HAP-1 (cell line): ENCODE data around the gene FGF19.

ENCODE experiments used
- DNase-seq, 2 experiments: peaks; one replicate each; pipeline ENCODE4 v3.0.0-alpha.2; 2016 to 2020; ENCODE audit warnings: low spot score in 2 of 2
- H3K27me3 ChIP-seq: fragments of 250-450 bp; sonication (Bioruptor Pico); 2 replicates; pipeline ENCODE4 v1.5.1; 2020; ENCODE audit warnings: low read depth, mild to moderate bottlenecking, moderate library complexity
- H3K36me3 ChIP-seq: fragments of 250-450 bp; sonication (Bioruptor Pico); replicated peaks from 2 replicates; pipeline ENCODE4 v1.5.1; 2020; ENCODE audit warnings: mild to moderate bottlenecking
- H3K4me1 ChIP-seq: fragments of 250-450 bp; sonication (Bioruptor Pico); 2 replicates; pipeline ENCODE4 v1.5.1; 2020; ENCODE audit warnings: mild to moderate bottlenecking
- H3K4me3 ChIP-seq: fragments of 250-450 bp; sonication (Bioruptor Pico); 2 replicates; pipeline ENCODE4 v1.5.1; 2020; ENCODE audit warnings: mild to moderate bottlenecking, moderate library complexity
- H3K9me3 ChIP-seq: fragments of 250-450 bp; sonication (Bioruptor Pico); 2 replicates; pipeline ENCODE4 v1.5.1; 2020; ENCODE audit warnings: mild to moderate bottlenecking, moderate library complexity
- in situ Hi-C: fragments of 300-500 bp; cut with MboI; formaldehyde crosslinking; loops from 3 replicates; pipeline ENCODE4 v1.14.3; 2020; ENCODE audit warnings: low sequenced_read_pairs, inconsistent platforms, mixed read lengths

FGF19 gene, protein sequence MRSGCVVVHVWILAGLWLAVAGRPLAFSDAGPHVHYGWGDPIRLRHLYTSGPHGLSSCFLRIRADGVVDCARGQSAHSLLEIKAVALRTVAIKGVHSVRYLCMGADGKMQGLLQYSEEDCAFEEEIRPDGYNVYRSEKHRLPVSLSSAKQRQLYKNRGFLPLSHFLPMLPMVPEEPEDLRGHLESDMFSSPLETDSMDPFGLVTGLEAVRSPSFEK

DNA sequence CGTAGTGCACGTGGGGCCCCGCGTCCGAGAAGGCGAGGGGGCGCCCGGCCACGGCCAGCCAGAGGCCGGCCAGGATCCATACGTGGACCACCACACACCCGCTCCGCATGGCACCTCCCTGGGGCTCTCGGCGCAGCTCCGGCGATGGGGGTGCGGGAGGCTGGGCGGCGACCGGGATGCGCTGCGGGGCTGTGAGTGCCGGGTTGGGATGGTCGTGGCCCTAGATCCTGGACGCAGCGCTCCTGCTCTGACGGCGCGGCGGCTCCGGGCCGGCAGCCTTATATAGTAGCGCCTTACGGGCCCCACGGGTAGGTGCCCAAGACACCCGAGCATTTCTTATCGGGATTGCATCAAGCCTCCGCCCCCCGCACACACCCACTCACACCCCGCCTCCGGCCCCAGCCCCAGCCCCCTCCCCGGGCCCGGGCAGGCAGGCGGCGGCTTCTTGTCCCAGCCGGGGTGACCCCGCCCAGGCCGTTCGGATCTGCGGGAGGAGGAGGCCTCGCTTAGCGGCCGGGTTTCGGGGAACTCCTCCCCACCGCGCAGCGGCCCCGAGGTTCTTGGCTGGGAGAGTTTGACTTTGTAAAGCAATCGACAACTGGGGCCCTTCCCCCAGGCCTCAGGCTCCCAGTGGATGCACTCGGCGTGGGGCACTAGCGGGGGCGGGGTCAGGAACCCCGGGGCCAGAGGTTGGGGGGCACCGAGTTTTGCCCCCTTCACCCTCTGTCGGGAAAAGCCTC is at the start of gene FGF19:
Gene FGF19, minus strand, starts transcription at position 255 of the 740 bp plus-strand sequence. Its CDS starts 146 bp downstream, at position 109.
- Histone ChIP-seq H3K4me1 (peaks cover 12% of the 10 kb centered on the region), H3K36me3 (no peaks in the 10 kb centered on the region), H3K4me3 (peak within 1 kb of the TSS; percentile 31), H3K9me3 (no peaks in the 10 kb centered on the region), H3K27me3 (no peaks in the 10 kb centered on the region)
- DNase-seq, result peak; percentile 14 to 74
- in situ Hi-C loops, result no loop called here

DNA sequence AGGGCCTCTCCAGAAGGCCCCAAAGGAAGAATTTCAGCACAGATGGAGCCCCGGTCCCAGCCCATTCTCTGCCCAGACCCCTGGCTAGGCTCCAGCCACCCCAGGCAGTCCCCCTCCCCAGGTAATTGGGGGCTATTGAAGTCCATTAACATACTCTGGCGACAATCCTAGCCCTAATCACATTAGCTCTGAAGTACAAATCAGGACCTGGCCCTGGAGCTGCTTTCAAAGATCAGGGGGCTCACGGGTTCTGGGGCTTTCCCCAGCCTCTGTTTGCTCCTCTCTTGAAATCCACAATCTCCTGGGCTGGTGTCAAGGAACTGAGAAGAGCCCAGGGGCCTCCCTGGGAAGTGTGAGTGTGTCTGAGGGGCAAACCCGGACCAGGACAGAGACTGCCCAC is 49.1 kb upstream of the FGF19 start:
- in situ Hi-C loops, result no loop called here
- DNase-seq, result no peak
- Histone ChIP-seq H3K9me3 (no peaks in the 10 kb centered on the region), H3K27me3 (no peaks in the 10 kb centered on the region), H3K4me3 (no peak overlapping the region), H3K36me3 (no peaks in the 10 kb centered on the region), H3K4me1 (no peaks in the 10 kb centered on the region; the same call in 1 of the 2 replicates)

DNA sequence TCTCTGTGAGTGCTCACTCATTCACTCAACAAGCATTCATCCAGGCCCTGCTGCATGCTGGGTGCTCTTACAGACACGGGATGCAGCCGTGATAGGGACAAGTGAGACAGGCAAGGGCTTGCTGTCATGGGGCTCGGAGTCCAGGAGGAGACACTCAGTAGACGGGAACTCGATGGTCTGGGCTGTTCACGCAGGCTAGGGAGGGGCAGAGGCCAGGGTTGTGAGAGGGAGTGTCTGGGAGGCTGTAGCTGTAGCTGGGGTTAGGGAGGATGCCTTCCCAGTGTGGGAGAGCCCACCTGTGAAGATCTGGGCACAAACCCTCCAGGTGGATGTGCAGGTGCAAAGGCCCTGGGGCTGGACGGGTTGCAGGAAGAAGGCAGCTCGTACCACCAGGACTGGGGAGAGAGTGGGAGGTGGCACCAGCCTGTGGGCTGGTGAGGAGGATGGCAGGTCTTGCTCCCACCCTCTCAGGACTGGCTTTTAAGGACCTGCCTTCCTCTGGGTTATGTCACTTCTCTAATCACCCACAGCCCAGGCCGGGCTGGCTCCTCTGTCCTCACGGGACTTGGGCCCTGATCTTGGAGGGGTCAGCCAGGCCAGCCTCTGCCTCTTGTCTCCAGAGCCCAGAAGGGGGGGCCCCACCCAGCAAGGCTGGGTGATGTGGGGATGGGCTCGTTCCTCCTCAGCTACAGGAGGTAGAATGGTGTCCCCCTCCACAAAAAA is 47.2 kb upstream of the FGF19 start:
- Histone ChIP-seq H3K36me3 (no peaks in the 10 kb centered on the region), H3K9me3 (no peaks in the 10 kb centered on the region), H3K4me1 (no peaks in the 10 kb centered on the region; the same call in 1 of the 2 replicates), H3K27me3 (no peaks in the 10 kb centered on the region), H3K4me3 (no peak overlapping the region)
- no peak for DNase-seq
- in situ Hi-C loops, result no loop called here

DNA sequence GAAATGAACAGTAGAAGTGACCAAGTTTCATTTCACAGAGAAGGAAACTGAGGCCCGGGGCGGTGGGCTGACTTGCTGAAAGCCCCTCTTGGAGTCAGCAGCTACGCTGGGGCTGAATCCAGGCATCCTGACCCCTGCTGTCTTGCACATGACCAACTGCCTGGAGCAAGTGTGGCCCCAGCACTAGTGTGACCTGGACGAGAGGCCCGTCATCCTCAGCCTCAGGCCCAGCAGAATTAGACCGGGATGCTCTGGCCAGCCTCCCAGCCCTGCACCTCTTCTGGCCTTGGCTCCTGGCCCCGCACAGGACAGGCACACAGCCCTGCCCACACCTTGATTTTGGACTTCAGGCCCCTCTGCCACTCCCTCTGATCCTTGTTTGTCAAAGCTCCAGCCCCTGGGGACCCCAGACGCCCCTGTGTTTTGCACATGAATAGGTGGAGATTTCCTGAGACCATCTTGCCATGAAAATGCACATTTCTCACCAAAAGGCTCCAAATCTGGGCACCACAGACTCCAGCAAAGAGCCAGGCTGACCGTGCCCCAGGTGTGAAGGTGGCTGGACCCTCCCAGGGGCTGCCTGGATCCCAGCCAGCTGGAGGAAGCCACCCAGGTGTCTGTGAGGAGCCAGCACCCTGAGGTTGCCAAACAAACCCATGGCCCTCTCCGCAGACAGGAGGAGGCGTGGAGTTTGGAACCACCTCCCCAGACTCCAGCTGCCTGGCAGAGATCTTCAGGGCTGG is 46.5 kb upstream of the FGF19 start:
- H3K27me3 ChIP-seq, result no peaks in the 10 kb centered on the region
- H3K36me3 ChIP-seq, result no peaks in the 10 kb centered on the region
- H3K4me3 ChIP-seq, result no peak overlapping the region
- in situ Hi-C loops, result no loop called here
- peak in 1 of 2 experiments; percentile 19 for DNase-seq
- no peaks in the 10 kb centered on the region; the same call in 1 of the 2 replicates for H3K4me1 ChIP-seq
- no peaks in the 10 kb centered on the region for H3K9me3 ChIP-seq

DNA sequence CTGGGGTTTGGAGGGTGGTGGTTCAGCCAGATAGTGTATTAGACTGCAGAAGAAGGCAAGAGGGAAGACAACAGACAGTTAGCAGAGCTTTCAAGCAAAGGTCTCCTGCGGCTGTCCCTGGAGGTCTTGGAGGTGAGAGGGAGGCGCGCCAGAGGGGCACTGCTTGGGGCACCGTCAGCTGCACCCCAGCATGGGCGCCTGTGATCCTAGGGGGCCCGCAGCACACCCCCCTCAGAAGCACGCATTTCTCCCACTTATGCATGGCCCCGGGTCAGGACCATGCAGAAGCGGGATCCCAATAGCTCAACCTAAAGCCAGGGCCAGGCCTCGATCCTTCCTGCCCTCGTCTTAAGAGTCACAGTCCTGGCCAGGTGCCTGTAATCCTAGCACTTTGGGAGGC is 44.8 kb upstream of the FGF19 start:
- Histone ChIP-seq H3K9me3 (no peaks in the 10 kb centered on the region), H3K4me3 (no peak overlapping the region), H3K4me1 (no peaks in the 10 kb centered on the region; the same call in 1 of the 2 replicates), H3K27me3 (no peaks in the 10 kb centered on the region), H3K36me3 (no peaks in the 10 kb centered on the region)
- in situ Hi-C loops, result no loop called here
- no peak for DNase-seq

DNA sequence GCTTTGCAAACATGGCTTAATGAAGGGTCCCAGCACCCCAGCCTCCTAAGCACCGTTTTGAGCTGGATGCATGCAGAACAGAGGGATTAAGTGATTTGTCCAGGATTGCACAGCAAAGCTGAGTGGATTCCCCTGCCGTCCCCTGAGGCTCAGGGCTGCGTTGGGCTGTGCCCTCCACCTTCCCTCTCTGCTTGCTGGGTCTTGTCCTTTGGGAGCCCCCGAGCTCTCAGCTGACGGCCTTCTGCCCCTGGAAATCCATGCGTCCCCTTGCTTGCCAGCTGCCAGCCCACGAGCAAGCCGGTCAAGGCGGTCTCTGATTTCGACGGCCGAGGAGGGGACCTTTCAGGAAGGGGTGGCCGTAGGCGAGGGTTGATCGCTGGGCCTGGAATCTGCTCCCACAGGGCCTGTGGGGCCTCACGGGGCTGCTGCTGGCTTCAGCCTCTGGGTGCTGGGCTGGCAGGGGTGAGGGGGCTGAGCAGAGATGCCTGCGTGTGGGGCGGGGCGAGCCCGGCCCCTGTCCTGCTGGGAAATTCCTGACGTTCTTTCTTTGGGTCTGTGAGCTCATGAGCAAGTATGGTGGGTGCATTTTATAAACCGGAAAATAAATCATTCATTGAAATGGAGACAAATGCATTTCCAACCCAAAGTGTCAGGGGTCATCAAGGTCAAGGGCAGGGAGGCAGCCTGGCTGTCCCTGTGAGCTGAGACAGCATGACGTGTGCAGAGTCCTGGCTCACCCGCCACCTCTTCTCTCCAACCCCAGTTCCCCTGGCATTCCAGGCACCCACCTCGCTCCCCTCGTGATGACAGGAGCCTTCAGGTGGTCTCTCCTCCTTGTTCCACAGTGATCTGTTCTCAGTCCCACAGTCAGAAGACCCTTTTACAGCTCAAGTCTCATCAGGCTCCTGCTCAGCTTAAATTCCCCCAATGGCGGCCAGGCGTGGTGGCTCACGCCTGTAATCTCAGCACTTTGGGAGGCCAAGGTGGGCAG is 43.2 kb upstream of the FGF19 start:
- DNase-seq, result no peak
- Histone ChIP-seq H3K9me3 (no peaks in the 10 kb centered on the region), H3K4me3 (no peak overlapping the region), H3K27me3 (no peaks in the 10 kb centered on the region), H3K36me3 (no peaks in the 10 kb centered on the region), H3K4me1 (no peaks in the 10 kb centered on the region; the same call in 1 of the 2 replicates)
- in situ Hi-C loops, result no loop called here

DNA sequence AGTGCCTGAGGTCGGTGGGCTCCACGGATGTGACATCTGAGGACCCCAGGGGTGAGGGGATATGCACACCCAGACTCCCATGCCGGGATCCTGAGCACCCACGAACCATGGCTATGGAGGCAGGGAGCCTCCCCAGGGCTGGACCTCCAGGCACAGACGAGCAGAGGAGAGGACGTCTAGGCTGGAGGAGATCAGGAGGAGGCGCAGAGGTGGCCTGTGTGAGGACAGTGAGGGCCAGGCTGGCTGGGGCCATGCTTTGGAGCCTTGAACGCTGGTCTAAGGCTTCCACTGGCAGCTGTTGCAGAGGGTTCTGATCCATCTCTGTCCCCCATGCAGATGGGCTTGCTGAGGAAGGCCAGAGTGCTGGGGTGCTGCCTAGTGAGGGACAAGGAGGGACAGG is 42.3 kb upstream of the FGF19 start:
- H3K36me3 ChIP-seq, result no peaks in the 10 kb centered on the region
- no peaks in the 10 kb centered on the region for H3K27me3 ChIP-seq
- in situ Hi-C loops, result no loop called here
- H3K4me3 ChIP-seq, result no peak overlapping the region
- H3K9me3 ChIP-seq, result no peaks in the 10 kb centered on the region
- no peak for DNase-seq
- no peaks in the 10 kb centered on the region; the same call in 1 of the 2 replicates for H3K4me1 ChIP-seq

DNA sequence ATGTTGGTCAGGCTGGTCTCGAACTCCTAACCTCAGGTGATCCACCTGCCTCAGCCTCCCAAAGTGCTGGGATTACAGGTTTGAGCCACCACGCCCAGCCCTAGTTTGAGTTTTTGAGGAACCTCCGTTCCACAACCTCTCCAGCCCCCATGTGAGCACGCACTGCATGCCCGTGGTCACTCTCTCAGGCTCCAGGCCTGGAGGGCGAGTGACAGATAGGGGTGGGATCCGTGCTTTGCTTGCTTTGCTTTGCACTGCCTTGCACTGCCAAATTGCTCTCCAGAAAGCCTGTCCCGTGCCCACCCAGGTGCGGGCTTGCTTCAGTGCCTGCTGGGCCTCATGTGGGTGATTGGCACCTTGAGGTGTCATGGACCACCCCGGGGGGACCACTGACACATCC is 41.4 kb upstream of the FGF19 start:
- DNase-seq, result no peak
- H3K27me3 ChIP-seq, result no peaks in the 10 kb centered on the region
- no peaks in the 10 kb centered on the region for H3K36me3 ChIP-seq
- no peak overlapping the region for H3K4me3 ChIP-seq
- H3K4me1 ChIP-seq, result no peaks in the 10 kb centered on the region; the same call in 1 of the 2 replicates
- in situ Hi-C loops, result no loop called here
- no peaks in the 10 kb centered on the region for H3K9me3 ChIP-seq

DNA sequence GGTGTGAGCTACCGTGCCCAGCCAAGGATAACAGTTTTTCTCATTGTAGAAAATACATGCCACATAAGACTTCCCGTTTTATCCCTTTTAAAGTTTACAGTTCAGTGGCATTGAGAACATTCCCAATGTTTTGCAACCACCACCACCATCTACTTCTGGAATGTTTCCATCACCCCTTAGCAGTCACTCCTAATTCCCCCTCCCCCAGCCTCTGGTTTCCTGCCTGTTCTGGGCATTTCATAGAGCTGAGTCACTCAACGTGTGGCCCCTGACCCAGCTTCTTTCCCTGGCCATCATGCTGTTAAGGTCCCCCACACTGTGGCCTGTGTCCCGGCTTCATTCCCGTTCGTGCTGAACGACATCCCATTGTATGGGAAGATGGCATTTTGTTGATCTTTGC is 40.6 kb upstream of the FGF19 start:
- in situ Hi-C loops, result no loop called here

DNA sequence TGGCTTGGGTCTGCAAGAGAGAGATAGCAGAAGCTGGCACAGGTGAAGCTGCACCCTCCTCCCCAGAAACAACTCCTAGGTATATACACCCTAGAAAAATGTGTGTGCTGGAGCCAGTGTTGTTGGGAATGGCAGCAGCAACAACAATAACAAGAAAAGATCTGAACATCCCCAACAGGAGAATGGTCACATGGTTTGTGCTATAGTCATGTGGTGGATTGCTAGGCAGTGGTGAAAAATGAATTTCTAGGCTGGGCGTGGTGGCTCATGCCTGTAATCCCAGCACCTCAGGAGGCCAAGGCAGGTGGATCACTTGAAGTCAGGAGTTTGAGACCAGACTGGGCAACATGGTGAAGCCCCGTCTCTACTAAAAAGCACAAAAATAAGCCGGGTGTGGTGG is 31.0 kb upstream of the FGF19 start:
- no peaks in the 10 kb centered on the region; the same call in 1 of the 2 replicates for H3K9me3 ChIP-seq
- no peak for DNase-seq
- in situ Hi-C loops, result no loop called here
- H3K4me3 ChIP-seq, result no peak overlapping the region
- H3K36me3 ChIP-seq, result no peaks in the 10 kb centered on the region
- no peaks in the 10 kb centered on the region for H3K27me3 ChIP-seq
- H3K4me1 ChIP-seq, result no peaks in the 10 kb centered on the region

More for the DNA sequence above, 40.6 kb upstream of the FGF19 start:
- H3K4me1 ChIP-seq, result no peaks in the 10 kb centered on the region
- H3K27me3 ChIP-seq, result no peaks in the 10 kb centered on the region
- no peaks in the 10 kb centered on the region for H3K36me3 ChIP-seq
- no peaks in the 10 kb centered on the region; the same call in 1 of the 2 replicates for H3K9me3 ChIP-seq
- no peak for DNase-seq
- no peak overlapping the region for H3K4me3 ChIP-seq

DNA sequence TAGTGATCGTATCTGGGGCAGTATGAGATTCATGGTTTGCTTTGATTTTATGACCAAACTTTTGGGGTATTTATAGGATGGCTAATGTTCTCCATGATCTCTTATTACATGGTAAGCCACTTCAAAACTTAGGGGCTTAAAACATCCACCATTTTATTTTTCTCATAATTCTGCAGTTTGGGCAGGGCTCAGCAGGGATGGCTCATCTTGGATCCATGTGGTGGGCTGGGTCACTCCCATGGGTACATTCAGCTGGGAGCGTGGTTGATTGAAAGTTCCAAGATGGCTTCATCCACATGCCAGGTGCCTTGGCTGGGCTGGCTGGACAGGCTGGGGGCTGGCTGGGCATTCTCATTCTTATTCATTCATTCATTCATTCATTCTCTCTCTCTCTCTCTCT is 30.5 kb upstream of the FGF19 start:
- H3K4me3 ChIP-seq, result no peak overlapping the region
- no peak for DNase-seq
- H3K36me3 ChIP-seq, result no peaks in the 10 kb centered on the region
- no peaks in the 10 kb centered on the region for H3K4me1 ChIP-seq
- no peaks in the 10 kb centered on the region for H3K27me3 ChIP-seq
- in situ Hi-C loops, result no loop called here
- H3K9me3 ChIP-seq, result no peaks in the 10 kb centered on the region; the same call in 1 of the 2 replicates

DNA sequence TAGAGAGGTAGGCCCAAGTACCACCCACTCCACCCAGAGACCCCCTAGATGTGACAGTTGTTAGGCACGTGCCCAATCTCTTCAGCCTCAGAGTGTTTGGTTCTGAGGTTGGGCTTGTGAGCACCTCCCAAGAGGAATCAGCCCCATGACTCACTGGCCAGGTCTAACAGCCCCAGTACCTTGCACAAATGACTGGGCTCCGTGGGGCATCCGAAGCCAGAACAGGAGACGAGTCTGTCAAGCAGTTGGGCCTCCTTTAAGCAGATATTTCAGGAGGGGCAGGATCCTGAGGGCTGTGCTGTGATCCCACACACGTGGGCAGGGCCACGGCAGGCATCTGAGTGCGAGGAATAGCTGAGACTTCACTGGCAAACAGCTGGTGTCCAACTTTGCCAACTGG is 29.1 kb upstream of the FGF19 start:
- Histone ChIP-seq H3K36me3 (no peaks in the 10 kb centered on the region), H3K9me3 (no peaks in the 10 kb centered on the region), H3K4me3 (no peak overlapping the region), H3K27me3 (no peaks in the 10 kb centered on the region), H3K4me1 (no peaks in the 10 kb centered on the region)
- in situ Hi-C loops, result no loop called here
- no peak for DNase-seq
